VCaP (cell line): ENCODE measurements around the gene DYRK3.

Source experiments
- H3K27ac ChIP-seq: fragments of 450-650 bp; 2 replicates; pipeline ENCODE4 v1.5.1; 2017
- CTCF ChIP-seq: fragments of 450-650 bp; conservative IDR thresholded peaks from 2 replicates; pipeline ENCODE4 v1.5.1; 2017; ENCODE audit warnings: mild to moderate bottlenecking, moderate library complexity

Gene DYRK3

GRCh38 chr1:206685334-206685768 lies 50.0 kb downstream of the DYRK3 start:
- no peak for TF ChIP-seq CTCF
- peak overlapping the region; percentile 81 for H3K27ac ChIP-seq

DNA sequence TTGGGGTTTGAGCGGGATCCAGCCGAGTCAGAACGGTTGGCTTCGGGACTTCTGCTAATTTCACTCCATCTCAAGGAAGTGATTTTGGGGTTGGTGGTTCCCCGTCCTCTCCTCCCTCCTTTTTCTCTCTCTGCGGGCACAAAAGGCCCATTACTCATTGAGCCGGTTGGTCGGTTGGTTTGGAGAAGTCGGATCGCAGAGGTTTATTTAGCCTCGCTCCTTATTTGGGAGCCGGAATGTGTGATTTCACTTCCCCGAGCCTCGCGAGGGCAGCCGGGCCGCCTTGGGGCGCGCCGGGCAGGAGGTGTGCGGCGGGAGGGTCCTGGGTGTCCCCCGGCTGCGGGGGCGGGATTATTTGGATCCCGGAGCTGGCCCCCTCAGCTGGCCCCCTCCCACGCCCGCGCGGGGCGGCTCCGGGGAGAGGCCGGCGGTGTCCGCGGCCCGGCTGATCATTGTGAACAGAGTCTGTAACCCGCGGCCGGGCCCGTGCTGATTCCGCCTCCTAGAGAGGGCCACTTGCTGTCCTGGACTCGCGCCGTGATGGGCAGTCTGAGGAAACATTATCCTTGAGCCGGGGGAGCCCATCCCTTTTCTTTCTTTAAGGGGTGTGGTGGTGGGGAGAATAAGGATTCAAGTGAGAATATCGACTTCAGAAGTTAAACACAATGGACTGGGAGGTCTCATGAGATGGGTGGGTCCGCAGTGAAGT lies 50.6 kb downstream of the DYRK3 start:
- TF ChIP-seq CTCF, result no peak
- peak overlapping the region; percentile 81 for H3K27ac ChIP-seq

- peak overlapping the region; percentile 81 for H3K27ac ChIP-seq
- no peak for TF ChIP-seq CTCF
Observed at GRCh38 chr1:206686478-206687249, 51.3 kb downstream of the DYRK3 start.

- TF ChIP-seq CTCF, result no peak
- H3K27ac ChIP-seq, result no peak overlapping the region
Observed at GRCh38 chr1:206687251-206687914, 52.0 kb downstream of the DYRK3 start.

DNA sequence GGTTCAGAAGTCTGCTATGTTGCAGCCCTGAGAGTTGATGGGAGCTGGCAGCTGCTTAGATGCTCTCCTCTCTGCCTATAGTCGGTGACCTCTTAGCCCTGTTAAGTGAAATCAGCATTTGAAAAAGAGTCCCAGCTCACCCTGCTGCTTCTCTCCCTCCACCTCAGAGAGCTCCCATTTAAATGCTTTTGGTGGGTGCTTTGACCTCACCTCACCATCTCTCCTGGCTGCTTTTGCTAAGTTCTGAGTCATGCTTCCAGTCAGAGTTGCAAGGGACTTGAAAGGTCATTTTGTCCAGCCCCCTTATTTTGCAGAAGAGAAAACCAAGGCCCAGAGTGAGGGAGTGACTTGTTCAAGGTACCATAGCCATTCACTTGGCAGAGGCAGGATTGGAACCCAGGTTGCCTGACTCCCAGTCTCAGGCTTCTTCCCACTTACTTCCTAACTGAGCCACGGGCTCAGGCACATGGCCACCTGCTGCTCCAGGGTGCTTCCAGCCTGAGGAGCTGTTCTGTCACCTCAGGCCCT lies 52.6 kb downstream of the DYRK3 start:
- TF ChIP-seq CTCF, result no peak
- no peak overlapping the region for H3K27ac ChIP-seq

DNA sequence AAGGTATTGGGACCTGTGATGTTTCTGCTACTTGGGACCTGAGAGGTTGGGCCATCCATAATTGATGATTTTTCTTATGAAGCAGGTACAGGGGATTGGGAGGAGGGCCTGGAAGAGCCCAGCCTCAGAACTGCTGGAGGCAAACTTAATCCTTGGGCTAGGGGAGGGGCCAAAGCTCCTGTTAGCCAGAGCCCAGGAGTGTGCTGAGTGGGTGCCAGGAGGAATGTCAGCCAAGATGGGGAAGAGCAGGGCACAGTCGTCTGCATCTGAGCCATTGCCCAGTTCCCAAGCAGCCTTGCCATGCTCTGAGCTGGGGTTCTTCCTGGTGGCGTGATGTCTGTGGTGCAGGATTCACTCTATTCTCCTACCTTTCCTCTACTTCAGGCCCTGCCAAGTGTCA lies 55.2 kb downstream of the DYRK3 start:
- H3K27ac ChIP-seq, result no peak overlapping the region
- no peak for TF ChIP-seq CTCF

DNA sequence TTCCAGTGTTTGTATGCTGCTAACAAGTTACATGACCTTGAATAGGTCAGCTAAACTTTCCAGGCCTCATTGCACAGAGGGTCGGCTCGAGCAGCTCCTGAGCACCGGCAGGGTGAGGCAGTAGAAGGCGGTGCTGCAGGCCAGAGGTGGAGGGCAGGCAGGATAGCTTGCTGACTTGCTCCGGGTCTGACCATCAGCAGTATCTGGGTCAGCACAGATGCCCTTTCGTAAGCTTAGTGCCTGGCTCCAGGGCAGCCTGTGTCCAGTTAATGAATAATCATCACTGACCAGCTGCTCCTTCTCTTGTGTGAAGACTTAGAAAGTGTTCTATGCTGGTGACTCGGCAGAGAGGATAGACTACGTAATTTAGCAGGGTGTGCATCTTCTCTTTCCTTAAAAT lies 56.3 kb downstream of the DYRK3 start:
- TF ChIP-seq CTCF, result no peak
- H3K27ac ChIP-seq, result no peak overlapping the region
